GM18502 (cell line): ENCODE results near the gene KRTAP10-7.

Experiments used
- ATAC-seq: cut with Tn5 transposase; IDR thresholded peaks from one replicate; pipeline ENCODE4 v1.9.1; 2021; ENCODE audit warnings: mild to moderate bottlenecking; ENCODE audit not compliant: unreplicated experiment, poor library complexity

Gene KRTAP10-7

GRCh38 chr21:44650973-44651675 is 50.7 kb downstream of the KRTAP10-7 start:
- no peak for ATAC-seq
